22Rv1 (cell line): ENCODE measurements around the gene SUCLG2.

ENCODE experiments used
- H3K27ac ChIP-seq: fragments of 450-650 bp; 2 replicates; pipeline ENCODE4 v1.5.1; 2017
- CTCF ChIP-seq: fragments of 450-650 bp; IDR thresholded peaks from 2 replicates; pipeline ENCODE4 v1.5.1; 2017; ENCODE audit warnings: mild to moderate bottlenecking
- ZFX ChIP-seq: fragments of 450-650 bp; IDR thresholded peaks from 2 replicates; pipeline ENCODE4 v1.6.1; 2017; ENCODE audit warnings: antibody characterized with exemption, borderline replicate concordance

Gene SUCLG2

GRCh38 chr3:67529915-67530314 is 124.5 kb downstream of the SUCLG2 start:
- no peak for TF ChIP-seq ZFX
- no peak for TF ChIP-seq CTCF
- H3K27ac ChIP-seq, result no peak overlapping the region

GRCh38 chr3:67529337-67529736 is 125.1 kb downstream of the SUCLG2 start:
- no peak overlapping the region for H3K27ac ChIP-seq
- TF ChIP-seq CTCF (no peak), ZFX (no peak)

GRCh38 chr3:67526246-67526645 is 128.2 kb downstream of the SUCLG2 start:
- no peak overlapping the region for H3K27ac ChIP-seq
- TF ChIP-seq ZFX (no peak), CTCF (no peak)

- H3K27ac ChIP-seq, result no peak overlapping the region
- no peak for TF ChIP-seq ZFX
- TF ChIP-seq CTCF, result no peak
Measured at GRCh38 chr3:67524046-67524445, 130.4 kb downstream of the SUCLG2 start.

- no peak for TF ChIP-seq CTCF
- no peak for TF ChIP-seq ZFX
- H3K27ac ChIP-seq, result no peak overlapping the region
Measured at GRCh38 chr3:67522081-67522480, 132.3 kb downstream of the SUCLG2 start.

GRCh38 chr3:67521053-67521646 is 133.3 kb downstream of the SUCLG2 start:
- TF ChIP-seq CTCF, result no peak
- no peak for TF ChIP-seq ZFX
- H3K27ac ChIP-seq, result no peak overlapping the region

- no peak for TF ChIP-seq CTCF
- no peak for TF ChIP-seq ZFX
Measured at GRCh38 chr3:67518236-67518635, 136.2 kb downstream of the SUCLG2 start.

More at GRCh38 chr3:67518236-67518635, 136.2 kb downstream of the SUCLG2 start:
- peak overlapping the region; percentile 29; the same call in 1 of the 2 replicates for H3K27ac ChIP-seq
